H1 (cell line): ENCODE measurements around the gene KCNMB1. TPM values are rescaled to one million over a fixed set of nuclear protein-coding genes. Genes with fewer than 3 reads are reported as not detected.

Experiments
- polyA plus RNA-seq, 7 experiments: library from polyadenylated mRNA; depleted of rRNA in 3 of 7; stranded (reverse) in 5 of 7; unstranded in 2 of 7; fragments of >200 nt in 5 of 7; fragments of 200-250 nt in 2 of 7; gene quantifications; 1 replicate in 5 of 7; 2 replicates in 1 of 7; 4 replicates in 1 of 7; pipeline versions ENCODE4 v1.2.1 to v1.2.3, GENCODE V29; 2011 to 2013; ENCODE audit warnings: missing spikeins in 2 of 7, mixed read lengths in 2 of 7
- total RNA-seq: library from RNA; stranded (reverse); fragmentation: NEBNext Ultra II Directional; extraction: Animal tissue kit (Norgen Biotek cat#: 25700); gene quantifications from 2 replicates; pipeline ENCODE4 v1.2.1, GENCODE V29; 2021

The KCNMB1 gene
- total and polyA plus RNA-seq, 2 of the 8 experiments (the other 6 are each of a cell fraction or from before 2014, with no cell fraction given): 0.08 to 0.19 TPM

Other genes with a start within 250 kb of the KCNMB1 start
- gene C5orf58, start 156.4 kb downstream of the KCNMB1 start, total RNA-seq: 1.4 and 1.6 TPM in 2 replicates
- 0.17 and 0.24 TPM in 2 replicates for gene C5orf58, start 156.4 kb downstream of the KCNMB1 start, polyA plus RNA-seq (2011; rRNA removed)
- gene LCP2, start 91.6 kb downstream of the KCNMB1 start, total RNA-seq: 0.26 and 0.42 TPM in 2 replicates
- gene LCP2, start 91.6 kb downstream of the KCNMB1 start, polyA plus RNA-seq (2011; rRNA removed): 0.11 and 0.33 TPM in 2 replicates
- 0.52 TPM in 2 replicates for gene KCNIP1, start 114.7 kb upstream of the KCNMB1 start, total RNA-seq
- 0.36 and 0.83 TPM in 2 replicates for gene KCNIP1, start 114.7 kb upstream of the KCNMB1 start, polyA plus RNA-seq (2011; rRNA removed)